ENCODE results near the gene CAMK2D.

GRCh38 chr4:113749178-113749577 lies 12.4 kb downstream of the CAMK2D start:
- TF ChIP-seq, protein P1, sequence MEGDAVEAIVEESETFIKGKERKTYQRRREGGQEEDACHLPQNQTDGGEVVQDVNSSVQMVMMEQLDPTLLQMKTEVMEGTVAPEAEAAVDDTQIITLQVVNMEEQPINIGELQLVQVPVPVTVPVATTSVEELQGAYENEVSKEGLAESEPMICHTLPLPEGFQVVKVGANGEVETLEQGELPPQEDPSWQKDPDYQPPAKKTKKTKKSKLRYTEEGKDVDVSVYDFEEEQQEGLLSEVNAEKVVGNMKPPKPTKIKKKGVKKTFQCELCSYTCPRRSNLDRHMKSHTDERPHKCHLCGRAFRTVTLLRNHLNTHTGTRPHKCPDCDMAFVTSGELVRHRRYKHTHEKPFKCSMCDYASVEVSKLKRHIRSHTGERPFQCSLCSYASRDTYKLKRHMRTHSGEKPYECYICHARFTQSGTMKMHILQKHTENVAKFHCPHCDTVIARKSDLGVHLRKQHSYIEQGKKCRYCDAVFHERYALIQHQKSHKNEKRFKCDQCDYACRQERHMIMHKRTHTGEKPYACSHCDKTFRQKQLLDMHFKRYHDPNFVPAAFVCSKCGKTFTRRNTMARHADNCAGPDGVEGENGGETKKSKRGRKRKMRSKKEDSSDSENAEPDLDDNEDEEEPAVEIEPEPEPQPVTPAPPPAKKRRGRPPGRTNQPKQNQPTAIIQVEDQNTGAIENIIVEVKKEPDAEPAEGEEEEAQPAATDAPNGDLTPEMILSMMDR (IDR thresholded peaks at IDR 0.05) = no peak
- TF ChIP-seq POLR2AphosphoS5 (IDR thresholded peaks at IDR 0.05; ENCODE audit: low read depth, low read length) (no peak), SIN3A (IDR thresholded peaks at IDR 0.05; ENCODE audit: borderline replicate concordance, insufficient read depth, low read depth, low read length) (no peak), REST (IDR thresholded peaks at IDR 0.05; ENCODE audit: insufficient read depth in 1 of 2, low read depth in 2 of 2, low read length in 1 of 2) (no peak), TCF7L2 (IDR thresholded peaks at IDR 0.05; ENCODE audit: low read depth, low read length) (no peak)
